Karpas-422 (cell line): ENCODE results near the gene HMCN2. TPM values are rescaled to one million over a fixed set of nuclear protein-coding genes. Genes with fewer than 3 reads are reported as not detected.

Source experiments
- DNase-seq: peaks from one replicate; pipeline ENCODE4 v3.0.0-alpha.2; 2015
- H2AFZ ChIP-seq: fragments of 200-600 bp; sonication (generic); 2 replicates; pipeline ENCODE4 v1.6.1; 2014; ENCODE audit warnings: antibody characterized with exemption, low read length, mixed read lengths
- H3K27ac ChIP-seq: fragments of 200-600 bp; sonication (generic); 2 replicates; pipeline ENCODE4 v1.5.1; 2014; ENCODE audit warnings: mild to moderate bottlenecking, low read length, moderate library complexity
- H3K27me3 ChIP-seq: fragments of 200-600 bp; sonication (generic); 2 replicates; pipeline ENCODE4 v1.6.1; 2014; ENCODE audit warnings: low read length, mixed read lengths
- H3K36me3 ChIP-seq: fragments of 200-600 bp; sonication (generic); 2 replicates; pipeline ENCODE4 v1.6.1; 2014; ENCODE audit warnings: low read length, mixed read lengths; ENCODE audit not compliant: insufficient read depth
- H3K4me1 ChIP-seq: fragments of 200-600 bp; sonication (generic); 2 replicates; pipeline ENCODE4 v1.6.1; 2014; ENCODE audit warnings: mild to moderate bottlenecking, low read length, mixed read lengths
- H3K4me2 ChIP-seq: fragments of 200-600 bp; sonication (generic); 2 replicates; pipeline ENCODE4 v1.6.1; 2014; ENCODE audit warnings: low read length, low read depth, mild to moderate bottlenecking; ENCODE audit not compliant: poor library complexity, severe bottlenecking
- H3K4me3 ChIP-seq: fragments of 200-600 bp; sonication (generic); 2 replicates; pipeline ENCODE4 v1.5.1; 2014; ENCODE audit warnings: mild to moderate bottlenecking, antibody characterized with exemption, low read length, mixed read lengths
- H3K79me2 ChIP-seq: fragments of 200-600 bp; sonication (generic); 2 replicates; pipeline ENCODE4 v1.6.1; 2014; ENCODE audit warnings: mild to moderate bottlenecking, low read length, mixed read lengths
- H3K9ac ChIP-seq: fragments of 200-600 bp; sonication (generic); 2 replicates; pipeline ENCODE4 v1.6.0; 2014; ENCODE audit warnings: low read length
- H3K9me2 ChIP-seq: fragments of 200-600 bp; sonication (generic), shearing (Covaris generic); replicated peaks from 2 replicates; pipeline ENCODE4 v1.6.0; 2014; ENCODE audit warnings: mild to moderate bottlenecking, low read length, moderate library complexity; ENCODE audit not compliant: insufficient read depth
- H3K9me3 ChIP-seq: fragments of 300-700, 200-600 bp; sonication (generic); 2 replicates; pipeline ENCODE4 v1.6.1; 2014; ENCODE audit warnings: low read length, mixed read lengths
- H4K20me1 ChIP-seq: fragments of 200-600 bp; sonication (generic); 2 replicates; pipeline ENCODE4 v1.6.1; 2014; ENCODE audit warnings: mild to moderate bottlenecking, antibody characterized with exemption, low read length, low read depth; ENCODE audit not compliant: insufficient read depth
- total RNA-seq: library from RNA; depleted of rRNA; stranded (reverse); fragments of >200 nt; shearing (Covaris generic); gene quantifications from 2 replicates; pipeline ENCODE4 v1.2.3, GENCODE V29; 2014; ENCODE audit warnings: low replicate concordance

Gene HMCN2
- total RNA-seq, 1 experiment from 2014 or later, result not detected

DNA sequence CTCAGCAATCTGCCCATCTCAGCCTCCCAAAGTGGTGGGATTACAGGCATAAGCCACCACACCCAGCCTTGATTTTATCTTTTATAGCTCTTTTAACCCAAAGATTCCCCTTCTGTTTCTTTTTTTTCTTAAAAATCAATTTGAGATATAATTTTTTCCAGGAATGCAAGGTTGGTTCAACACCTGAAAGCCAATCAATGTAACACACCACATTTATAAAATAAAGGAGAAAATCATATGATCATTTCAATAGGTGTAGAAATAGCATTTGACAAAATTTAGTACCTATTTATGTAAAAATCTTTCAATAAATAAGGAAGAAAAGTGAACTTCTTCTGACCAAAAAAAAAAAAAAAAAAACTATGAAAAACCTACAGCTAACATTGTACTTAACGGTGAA lies 175.5 kb downstream of the HMCN2 start:
- Histone ChIP-seq H3K4me1 (no peaks in the 10 kb centered on the region), H3K27ac (no peak overlapping the region), H3K9me3 (peaks cover 13% of the 10 kb centered on the region), H3K9me2 (no peaks in the 10 kb centered on the region), H3K4me3 (no peak overlapping the region), H2AFZ (no peak overlapping the region), H3K9ac (no peak overlapping the region), H3K79me2 (no peaks in the 10 kb centered on the region), H3K27me3 (no peaks in the 10 kb centered on the region), H3K36me3 (no peaks in the 10 kb centered on the region), H4K20me1 (no peaks in the 10 kb centered on the region), H3K4me2 (no peak overlapping the region)
- DNase-seq, result no peak

DNA sequence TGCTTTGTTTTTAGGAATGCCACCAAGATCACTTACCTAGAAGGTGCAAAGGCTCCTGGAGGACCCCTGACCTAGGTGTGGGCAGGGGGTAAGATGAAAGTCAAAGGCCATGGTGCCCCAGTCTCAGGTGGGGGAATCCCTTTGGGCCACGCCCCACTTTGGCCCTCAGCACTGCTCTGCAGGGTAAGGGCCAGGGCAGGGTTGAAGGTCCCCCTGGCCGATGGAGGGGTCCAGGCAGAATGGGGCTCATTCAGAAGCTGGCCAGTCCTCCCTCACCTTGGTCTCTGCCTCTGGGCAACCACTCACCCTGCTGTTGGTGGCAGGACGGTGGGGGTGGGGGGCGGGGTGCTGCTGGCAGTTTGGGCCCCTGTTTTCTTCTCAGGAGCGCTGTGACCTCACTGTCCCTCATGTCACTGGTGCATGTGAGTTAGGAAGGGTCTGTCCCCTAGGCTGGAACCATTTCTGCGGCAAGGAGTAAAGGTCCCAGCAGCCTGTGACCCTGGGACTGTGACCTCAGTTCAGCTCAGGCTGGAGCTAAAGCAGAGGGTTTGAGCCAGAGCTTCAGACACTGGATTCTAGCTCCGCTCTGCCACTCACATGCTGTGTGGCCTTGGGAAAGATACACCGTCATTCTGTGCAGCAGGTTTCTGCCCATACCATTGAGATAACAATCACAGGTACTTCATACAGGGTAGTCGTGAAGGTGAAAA lies 177.3 kb downstream of the HMCN2 start:
- H3K4me1 ChIP-seq, result no peaks in the 10 kb centered on the region
- H3K79me2 ChIP-seq, result no peaks in the 10 kb centered on the region
- DNase-seq, result no peak
- no peak overlapping the region for H3K4me2 ChIP-seq
- no peaks in the 10 kb centered on the region for H3K27me3 ChIP-seq
- H3K36me3 ChIP-seq, result no peaks in the 10 kb centered on the region
- no peak overlapping the region for H3K4me3 ChIP-seq
- H3K27ac ChIP-seq, result no peak overlapping the region
- H2AFZ ChIP-seq, result no peak overlapping the region
- H3K9me2 ChIP-seq, result no peaks in the 10 kb centered on the region
- H4K20me1 ChIP-seq, result no peaks in the 10 kb centered on the region
- peaks cover 13% of the 10 kb centered on the region for H3K9me3 ChIP-seq
- H3K9ac ChIP-seq, result no peak overlapping the region

GRCh38 chr9:130443456-130443801 lies 177.9 kb downstream of the HMCN2 start:
- Histone ChIP-seq H3K27ac (no peak overlapping the region), H4K20me1 (no peaks in the 10 kb centered on the region), H3K9me2 (no peaks in the 10 kb centered on the region), H3K9me3 (peaks cover 13% of the 10 kb centered on the region), H3K79me2 (no peaks in the 10 kb centered on the region), H3K9ac (no peak overlapping the region), H3K4me1 (no peaks in the 10 kb centered on the region), H3K4me2 (no peak overlapping the region), H3K27me3 (no peaks in the 10 kb centered on the region), H3K4me3 (no peak overlapping the region), H2AFZ (no peak overlapping the region), H3K36me3 (no peaks in the 10 kb centered on the region)
- no peak for DNase-seq

- H3K4me3 ChIP-seq, result no peak overlapping the region
- H3K4me1 ChIP-seq, result no peaks in the 10 kb centered on the region
- H3K36me3 ChIP-seq, result no peaks in the 10 kb centered on the region
- DNase-seq, result no peak
- no peak overlapping the region for H2AFZ ChIP-seq
- H3K9ac ChIP-seq, result no peak overlapping the region
- H3K79me2 ChIP-seq, result no peaks in the 10 kb centered on the region
- no peaks in the 10 kb centered on the region for H3K9me2 ChIP-seq
- no peaks in the 10 kb centered on the region for H4K20me1 ChIP-seq
- H3K9me3 ChIP-seq, result peaks cover 13% of the 10 kb centered on the region
- no peaks in the 10 kb centered on the region for H3K27me3 ChIP-seq
- H3K4me2 ChIP-seq, result no peak overlapping the region
- H3K27ac ChIP-seq, result no peak overlapping the region
Observed at GRCh38 chr9:130443840-130444492, 178.4 kb downstream of the HMCN2 start.

DNA sequence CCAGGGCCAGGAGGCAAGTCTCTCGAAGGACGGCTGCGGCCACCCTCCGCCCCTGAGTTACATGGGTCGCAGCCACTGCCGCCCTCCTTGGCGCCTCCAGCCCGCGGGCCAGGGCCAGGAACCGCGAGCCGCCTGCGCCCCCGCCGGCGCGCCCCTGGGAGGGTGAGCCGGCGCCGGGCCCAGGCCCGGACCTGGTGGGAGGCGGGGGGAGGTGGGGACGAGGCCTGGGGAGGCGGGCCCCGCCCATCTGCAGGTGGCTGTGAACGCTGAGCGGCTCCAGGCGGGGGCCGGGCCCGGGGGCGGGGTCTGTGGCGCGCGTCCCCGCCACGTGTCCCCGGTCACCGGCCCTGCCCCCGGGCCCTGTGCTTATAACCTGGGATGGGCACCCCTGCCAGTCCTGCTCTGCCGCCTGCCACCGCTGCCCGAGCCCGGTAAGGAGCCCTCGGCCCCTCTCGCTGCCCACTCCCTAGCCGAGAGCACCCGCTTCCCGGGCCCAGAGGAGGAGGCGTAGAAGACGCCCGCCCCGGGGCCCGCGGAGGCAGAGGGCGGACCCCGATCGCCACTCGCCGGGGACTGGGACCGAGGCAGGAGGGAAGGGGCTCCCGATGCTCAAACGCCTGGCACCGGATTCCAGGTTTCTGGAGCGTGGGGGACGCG lies 179.1 kb downstream of the HMCN2 start, which contains the start of gene ASS1:
TSS of gene ASS1 (plus strand) at position 397 of the 657 bp plus-strand sequence. CDS start 7,268 bp downstream, outside the sequence.
- Histone ChIP-seq H3K9me3 (peaks cover 13% of the 10 kb centered on the region), H2AFZ (no peak within 1 kb of the TSS), H3K9ac (no peak within 1 kb of the TSS), H3K36me3 (no peaks in the 10 kb centered on the region), H3K4me1 (no peaks in the 10 kb centered on the region), H3K4me3 (no peak within 1 kb of the TSS), H3K9me2 (no peaks in the 10 kb centered on the region), H3K27me3 (no peaks in the 10 kb centered on the region), H4K20me1 (no peaks in the 10 kb centered on the region), H3K27ac (no peak within 1 kb of the TSS), H3K79me2 (no peaks in the 10 kb centered on the region), H3K4me2 (no peak within 1 kb of the TSS)
- DNase-seq, result no peak

GRCh38 chr9:130445268-130445983 lies 179.9 kb downstream of the HMCN2 start:
- H2AFZ ChIP-seq, result no peak overlapping the region

GRCh38 chr9:130446101-130446861 lies 180.7 kb downstream of the HMCN2 start:
- Histone ChIP-seq H3K9me2 (no peaks in the 10 kb centered on the region), H4K20me1 (no peaks in the 10 kb centered on the region), H3K27ac (no peak overlapping the region), H3K4me3 (no peak overlapping the region), H3K27me3 (no peaks in the 10 kb centered on the region), H3K9ac (no peak overlapping the region), H3K4me1 (no peaks in the 10 kb centered on the region), H3K9me3 (peaks cover 7% of the 10 kb centered on the region; the same call in 1 of the 2 replicates), H2AFZ (no peak overlapping the region), H3K36me3 (no peaks in the 10 kb centered on the region), H3K4me2 (no peak overlapping the region), H3K79me2 (no peaks in the 10 kb centered on the region)
- no peak for DNase-seq

More at GRCh38 chr9:130445268-130445983, 179.9 kb downstream of the HMCN2 start:
- Histone ChIP-seq H3K9me2 (no peaks in the 10 kb centered on the region), H4K20me1 (no peaks in the 10 kb centered on the region), H3K4me3 (no peak overlapping the region), H3K36me3 (no peaks in the 10 kb centered on the region), H3K27me3 (no peaks in the 10 kb centered on the region), H3K79me2 (no peaks in the 10 kb centered on the region), H3K9ac (no peak overlapping the region), H3K27ac (no peak overlapping the region), H3K4me1 (no peaks in the 10 kb centered on the region), H3K9me3 (peaks cover 13% of the 10 kb centered on the region), H3K4me2 (no peak overlapping the region)
- no peak for DNase-seq
